ENCODE data around the gene TMEM89.

Gene TMEM89

GRCh38 chr3:48642605-48643004 is 21.0 kb upstream of the TMEM89 start:
- no peak for DNase-seq (ENCODE audit: low spot score)

- DNase-seq (ENCODE audit: low spot score): no peak
Observed at GRCh38 chr3:48641396-48641795, 19.8 kb upstream of the TMEM89 start.

- DNase-seq (ENCODE audit: low spot score): no peak
Observed at GRCh38 chr3:48639944-48640606, 18.5 kb upstream of the TMEM89 start.

DNA sequence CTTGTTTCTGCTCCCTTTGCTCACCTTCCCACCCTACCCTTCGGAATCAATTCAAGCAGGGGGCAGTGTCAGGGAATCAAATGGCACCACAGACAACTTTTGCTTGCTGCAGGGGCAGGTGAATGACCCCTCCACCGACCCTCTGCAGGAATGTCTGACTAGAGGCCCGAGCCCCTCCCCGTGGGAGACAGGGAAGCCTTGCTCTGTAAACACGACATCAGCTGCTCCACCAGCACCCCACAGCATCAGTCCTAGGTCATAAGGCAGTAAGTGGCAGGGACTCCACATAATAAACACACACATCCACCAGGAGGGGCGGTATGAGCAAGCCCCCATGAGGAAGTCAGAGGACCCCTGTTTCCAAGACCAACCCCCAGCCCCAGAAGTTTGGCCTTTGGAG is 15.7 kb upstream of the TMEM89 start:
- no peak for DNase-seq (ENCODE audit: low spot score)

- no peak for DNase-seq (ENCODE audit: low spot score)
Observed at GRCh38 chr3:48636149-48636655, 14.6 kb upstream of the TMEM89 start.

DNA sequence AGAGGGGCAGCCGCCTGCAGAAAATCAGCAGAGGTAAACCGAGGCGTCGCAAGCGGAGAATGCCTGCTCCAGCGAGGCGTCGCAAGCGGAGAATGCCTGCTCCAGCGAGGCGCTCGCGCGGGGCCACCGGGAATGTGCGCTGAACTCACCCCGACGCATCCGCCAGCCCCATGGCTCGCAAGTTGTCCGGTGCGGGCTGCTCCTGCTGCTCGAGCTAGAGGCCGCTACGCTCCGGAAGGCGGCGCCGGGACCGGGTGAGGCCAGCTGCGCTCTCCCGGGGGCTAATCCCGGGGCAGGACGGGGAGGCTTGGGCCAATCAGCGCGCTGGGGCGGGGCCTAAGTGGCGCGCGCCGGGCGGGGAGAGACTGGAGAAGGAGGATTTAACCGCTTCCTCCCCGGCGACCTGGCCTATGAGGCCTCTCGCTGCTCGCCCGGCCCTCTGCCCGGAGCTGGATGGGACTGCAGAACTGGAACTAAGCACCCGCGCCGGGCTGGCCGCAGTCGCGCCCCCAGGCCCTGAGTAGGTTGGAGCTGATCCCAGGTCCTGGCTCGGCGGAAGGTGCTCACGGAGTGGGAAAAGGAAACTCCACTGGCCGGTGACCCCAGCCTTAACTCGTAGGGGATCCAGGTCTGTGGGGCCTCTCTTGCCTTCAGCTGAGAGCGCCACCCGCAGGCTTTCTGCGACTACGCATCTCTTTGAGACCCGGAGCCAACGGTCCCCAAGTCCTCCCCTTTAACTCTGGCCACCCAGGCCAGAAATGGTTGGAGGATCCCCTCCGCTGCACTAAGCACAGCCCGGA is 13.9 kb upstream of the TMEM89 start, which contains the start of gene SLC26A6:
Gene SLC26A6 (minus strand): TSS at position 240 of the 800 bp plus-strand sequence. CDS start 68 bp downstream, at position 172.
- DNase-seq (ENCODE audit: low spot score): peak; percentile 94

DNA sequence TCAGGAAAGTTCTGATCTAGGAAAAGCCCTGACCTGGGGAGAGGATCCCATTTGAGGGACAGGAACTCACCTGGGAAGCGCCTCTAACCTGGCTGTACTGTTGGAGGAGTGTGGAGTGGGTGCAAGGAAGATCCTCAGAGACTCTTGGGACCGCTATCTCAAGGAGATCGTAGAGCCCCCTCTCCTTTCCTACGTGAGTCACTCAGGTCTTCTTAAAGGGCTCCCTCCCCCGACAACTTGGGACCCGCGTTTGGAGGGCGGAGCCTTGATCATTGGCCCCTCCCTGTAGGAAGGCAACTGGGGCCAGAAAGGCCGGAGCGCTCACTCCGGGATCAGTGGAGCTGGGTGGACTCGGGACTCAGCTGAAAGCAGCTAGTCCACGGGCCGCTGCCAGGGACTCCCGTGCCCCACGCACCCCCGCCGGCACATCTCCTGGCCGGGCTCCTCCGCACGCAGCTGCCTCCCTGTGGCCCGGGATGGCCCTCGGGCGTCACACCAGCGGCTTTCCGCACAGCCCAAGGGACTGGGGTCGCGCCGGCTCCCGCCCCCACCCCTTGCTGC is 13.2 kb upstream of the TMEM89 start:
- peak; percentile 44 for DNase-seq (ENCODE audit: low spot score)

- DNase-seq (ENCODE audit: low spot score): no peak
Observed at GRCh38 chr3:48633743-48634142, 12.2 kb upstream of the TMEM89 start.

DNA sequence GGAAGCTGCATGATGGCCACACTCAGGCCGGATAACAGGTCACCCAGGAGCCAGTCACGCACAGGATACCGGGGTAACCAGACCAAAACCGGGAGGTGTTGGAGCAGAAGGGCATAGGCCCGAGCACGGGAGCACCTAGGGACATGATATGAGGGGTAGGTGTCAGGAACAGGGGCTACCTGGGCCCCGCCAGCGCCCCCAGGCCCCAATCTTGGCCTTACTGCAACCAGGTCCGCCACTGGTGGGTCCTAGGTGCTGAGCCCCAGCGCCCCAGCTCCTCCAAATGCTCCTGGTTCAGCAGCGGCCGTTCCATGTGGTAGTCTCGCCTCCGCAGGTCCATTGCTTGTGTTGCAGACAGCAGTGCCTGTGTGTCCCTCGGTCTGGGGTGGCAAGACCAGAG is 11.7 kb upstream of the TMEM89 start:
- DNase-seq (ENCODE audit: low spot score): no peak

DNA sequence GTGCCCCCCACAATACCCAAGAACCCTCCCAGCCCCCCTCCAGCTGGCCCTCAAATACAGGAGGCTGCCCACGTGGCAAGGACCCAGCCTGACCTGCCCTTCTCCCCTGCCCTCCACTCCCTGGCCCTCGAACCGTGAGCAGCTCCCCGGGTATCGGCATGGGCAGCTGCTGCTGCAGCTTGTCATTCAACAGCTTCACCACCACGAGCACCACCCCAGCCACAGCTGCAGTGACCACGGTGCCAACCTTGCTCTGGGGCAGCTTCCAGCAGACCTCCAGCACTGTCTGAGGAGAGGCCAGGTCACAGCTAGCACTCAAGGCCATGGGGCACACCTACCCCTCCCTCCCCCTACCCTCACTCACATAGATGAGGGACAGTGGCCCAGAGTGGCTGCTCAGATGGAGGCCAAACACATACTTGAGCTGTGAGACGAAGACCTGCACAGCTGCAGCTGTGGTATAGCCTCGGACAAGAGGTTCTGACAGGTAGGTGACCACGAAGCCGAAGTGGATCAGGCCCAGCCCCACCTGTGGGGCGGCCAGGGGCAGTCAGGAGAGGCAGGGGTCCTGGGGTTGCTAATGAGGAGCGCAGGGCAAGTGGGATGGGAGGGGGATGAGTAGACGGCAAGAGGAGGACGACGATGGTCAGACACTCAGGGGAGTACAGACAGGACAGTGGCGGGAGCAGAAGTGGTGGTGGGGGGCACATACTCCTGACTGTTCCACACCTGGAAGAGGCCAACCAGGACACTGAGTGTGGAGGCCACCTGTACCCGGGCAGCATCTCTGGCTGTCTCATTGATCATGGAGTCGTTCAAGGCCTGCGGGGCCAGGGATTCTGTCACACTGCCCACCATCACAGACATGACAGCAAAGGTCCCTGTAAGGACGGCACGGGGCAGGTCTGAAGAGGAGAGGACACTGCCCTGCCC is 10.2 kb upstream of the TMEM89 start:
- no peak for DNase-seq (ENCODE audit: low spot score)

DNA sequence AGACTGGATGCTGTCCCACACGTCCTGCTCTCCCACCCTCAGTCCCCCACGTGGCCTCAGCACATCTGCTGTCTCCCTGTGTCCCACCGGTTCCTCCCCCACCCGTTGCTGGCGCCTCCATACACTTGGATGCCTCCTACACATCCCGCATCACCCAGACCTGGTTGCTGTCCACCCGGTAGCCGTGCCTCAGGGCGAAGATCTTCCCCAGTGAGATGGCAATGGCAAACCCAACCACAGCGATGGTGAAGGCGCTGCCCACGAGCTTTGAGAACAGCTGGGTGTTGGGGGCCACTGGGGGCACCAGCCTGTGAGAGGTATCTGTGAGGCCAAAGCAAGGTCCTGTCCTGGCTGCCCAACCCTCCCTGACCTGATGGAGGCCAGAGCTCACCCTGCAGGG is 9.3 kb upstream of the TMEM89 start:
- DNase-seq (ENCODE audit: low spot score): no peak

DNA sequence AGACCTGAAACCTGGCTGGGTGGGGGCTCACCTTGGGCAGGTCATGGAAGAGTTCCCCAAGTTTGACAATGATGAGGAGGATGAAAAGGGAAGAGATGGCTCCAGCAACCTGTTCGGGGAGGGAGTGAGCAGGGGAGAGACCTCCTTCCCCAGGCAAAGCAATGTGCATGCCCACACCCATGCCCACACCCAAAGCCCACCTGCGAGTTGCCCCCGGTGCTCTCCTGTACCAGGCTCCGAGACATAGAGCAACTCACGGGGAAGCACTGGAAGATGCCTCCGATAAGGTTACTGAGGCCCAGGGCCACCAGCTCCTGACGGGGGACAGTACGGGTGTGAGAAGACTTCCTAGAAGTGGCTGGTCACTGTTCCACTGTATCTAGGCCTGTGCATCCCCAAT is 8.8 kb upstream of the TMEM89 start:
- no peak for DNase-seq (ENCODE audit: low spot score)

GRCh38 chr3:48629894-48630293 is 8.3 kb upstream of the TMEM89 start:
- DNase-seq (ENCODE audit: low spot score): no peak

- DNase-seq (ENCODE audit: low spot score): no peak
Observed at GRCh38 chr3:48628277-48629017, 6.9 kb upstream of the TMEM89 start.

DNA sequence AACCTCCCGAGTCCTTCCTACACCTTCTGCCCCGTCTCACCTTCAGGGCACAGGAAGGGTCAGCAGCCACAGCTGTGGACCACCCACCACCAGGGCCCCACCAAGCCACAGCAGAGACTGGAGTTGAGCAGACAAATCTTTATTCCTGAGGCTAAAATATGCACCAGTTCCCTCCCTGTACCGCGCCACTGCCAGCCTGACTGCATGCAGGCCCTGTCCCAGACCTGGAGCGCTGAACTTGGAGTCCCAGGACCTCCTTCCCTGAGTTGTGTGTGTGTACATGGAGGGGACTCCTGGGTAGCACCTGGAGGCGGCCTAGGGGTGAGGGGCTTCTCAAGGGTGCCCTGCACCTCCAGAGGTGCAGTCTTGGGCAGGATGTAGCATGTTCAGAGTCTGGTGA is 4.0 kb upstream of the TMEM89 start:
- no peak for DNase-seq (ENCODE audit: low spot score)

GRCh38 chr3:48624767-48625166 is 3.2 kb upstream of the TMEM89 start:
- DNase-seq (ENCODE audit: low spot score): no peak

DNA sequence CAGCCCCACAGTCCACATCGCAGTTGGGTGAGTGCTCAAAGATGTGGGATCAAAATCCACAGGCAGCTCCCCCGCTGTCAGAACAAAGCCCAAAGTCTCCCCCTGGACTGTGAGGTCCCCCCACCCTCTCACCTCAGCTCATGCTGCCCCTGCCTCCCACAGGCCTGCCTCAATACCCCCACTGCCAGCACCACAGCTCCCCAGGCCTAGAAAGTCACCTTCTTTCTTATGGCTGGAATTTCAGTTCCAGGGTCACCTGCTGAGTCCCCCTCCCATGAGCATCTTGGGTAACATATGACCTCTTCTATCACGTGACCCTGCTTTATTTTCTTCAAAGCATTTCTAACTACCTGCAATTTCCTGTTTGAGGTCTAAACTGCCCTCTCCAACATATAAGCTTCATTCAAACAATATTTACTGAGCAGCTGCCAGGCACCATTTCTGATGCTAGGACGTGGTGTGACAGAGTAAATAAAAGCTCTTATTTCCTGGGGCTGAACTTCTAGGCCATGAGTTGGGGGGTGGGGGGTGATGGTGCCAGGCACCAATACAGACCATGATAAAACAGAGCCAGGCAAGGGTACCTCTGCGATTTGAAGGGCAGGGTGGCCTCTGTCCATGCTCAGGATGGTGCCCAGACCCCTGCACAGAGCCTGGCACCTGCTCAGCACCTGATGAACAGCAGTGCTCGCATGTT is 2.4 kb upstream of the TMEM89 start:
- peak; percentile 81 for DNase-seq (ENCODE audit: low spot score)

- DNase-seq (ENCODE audit: low spot score): no peak
Observed at GRCh38 chr3:48619541-48620524, 1.7 kb downstream of the TMEM89 start.

DNA sequence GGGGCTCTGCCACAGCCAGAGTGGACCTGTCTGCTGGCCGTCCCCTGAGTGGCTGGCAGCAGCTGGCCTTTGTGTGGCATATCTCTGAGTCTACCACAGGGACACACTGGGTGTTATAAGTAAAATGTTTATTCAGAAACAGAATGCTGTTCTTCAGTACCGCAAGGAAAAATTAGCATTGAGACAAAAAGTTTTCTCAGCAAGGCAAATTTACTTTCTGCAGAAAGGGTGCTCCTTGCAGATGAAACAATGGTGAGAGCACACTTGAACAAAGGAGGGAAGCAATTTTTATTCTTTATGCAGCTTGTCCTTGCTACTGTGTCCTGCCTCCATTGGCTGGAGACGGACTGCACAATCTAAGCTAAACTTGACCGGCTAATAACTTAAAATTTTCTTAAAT is 4.0 kb downstream of the TMEM89 start:
- DNase-seq (ENCODE audit: low spot score): no peak

All from SW480 (cell line).